SK-N-SH (cell line): Measurements from ENCODE around the gene CYB561D1.

ENCODE experiments used
- EP300 ChIP-seq, 2 experiments: IDR thresholded peaks; 2 replicates each; pipeline versions ENCODE4 v1.4.0 to v1.6.1; 2012; ENCODE audit warnings: borderline replicate concordance in 1 of 2, low read depth in 1 of 2, low read length in 1 of 2
- GABPA ChIP-seq: IDR thresholded peaks from 2 replicates; pipeline ENCODE4 v1.4.0; 2012; ENCODE audit warnings: low read depth, mild to moderate bottlenecking
- MAX ChIP-seq: IDR thresholded peaks from 2 replicates; pipeline ENCODE4 v1.4.0; 2012; ENCODE audit warnings: low read depth
- PBX3 ChIP-seq: IDR thresholded peaks from 2 replicates; pipeline ENCODE4; 2012
- POLR2AphosphoS5 ChIP-seq: IDR thresholded peaks from 2 replicates; pipeline ENCODE4 v1.6.1; 2012; ENCODE audit warnings: low read depth, low read length
- RFX5 ChIP-seq: IDR thresholded peaks from 2 replicates; pipeline ENCODE4 v1.6.1; 2012; ENCODE audit warnings: mild to moderate bottlenecking, improper control_type of control experiment, low read length
- TEAD4 ChIP-seq: IDR thresholded peaks from 2 replicates; pipeline ENCODE4 v1.4.0; 2012; ENCODE audit warnings: mild to moderate bottlenecking, borderline replicate concordance; ENCODE audit not compliant: insufficient read depth
- YY1 ChIP-seq: IDR thresholded peaks from 2 replicates; pipeline ENCODE4 v1.4.0; 2012; ENCODE audit warnings: low read depth, mild to moderate bottlenecking
- ZBTB33 ChIP-seq: IDR thresholded peaks from 2 replicates; pipeline ENCODE4 v1.4.0; 2012; ENCODE audit warnings: low read depth, borderline replicate concordance
- TF ChIP-seq, protein P1 (sequence below): fragments of 200-600 bp; sonication (generic); IDR thresholded peaks from 2 replicates; pipeline ENCODE4 v1.6.1; 2017; ENCODE audit warnings: antibody characterized with exemption, mild to moderate bottlenecking, moderate library complexity
- TF ChIP-seq, protein P2 (sequence below): fragments of 150-350 bp; IDR thresholded peaks from 2 replicates; pipeline ENCODE4 v1.6.1; 2017; ENCODE audit warnings: antibody characterized with exemption, low read length, low read depth, borderline replicate concordance

- TF ChIP-seq, protein P1, sequence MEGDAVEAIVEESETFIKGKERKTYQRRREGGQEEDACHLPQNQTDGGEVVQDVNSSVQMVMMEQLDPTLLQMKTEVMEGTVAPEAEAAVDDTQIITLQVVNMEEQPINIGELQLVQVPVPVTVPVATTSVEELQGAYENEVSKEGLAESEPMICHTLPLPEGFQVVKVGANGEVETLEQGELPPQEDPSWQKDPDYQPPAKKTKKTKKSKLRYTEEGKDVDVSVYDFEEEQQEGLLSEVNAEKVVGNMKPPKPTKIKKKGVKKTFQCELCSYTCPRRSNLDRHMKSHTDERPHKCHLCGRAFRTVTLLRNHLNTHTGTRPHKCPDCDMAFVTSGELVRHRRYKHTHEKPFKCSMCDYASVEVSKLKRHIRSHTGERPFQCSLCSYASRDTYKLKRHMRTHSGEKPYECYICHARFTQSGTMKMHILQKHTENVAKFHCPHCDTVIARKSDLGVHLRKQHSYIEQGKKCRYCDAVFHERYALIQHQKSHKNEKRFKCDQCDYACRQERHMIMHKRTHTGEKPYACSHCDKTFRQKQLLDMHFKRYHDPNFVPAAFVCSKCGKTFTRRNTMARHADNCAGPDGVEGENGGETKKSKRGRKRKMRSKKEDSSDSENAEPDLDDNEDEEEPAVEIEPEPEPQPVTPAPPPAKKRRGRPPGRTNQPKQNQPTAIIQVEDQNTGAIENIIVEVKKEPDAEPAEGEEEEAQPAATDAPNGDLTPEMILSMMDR: peak; percentile 62
- TF ChIP-seq EP300 (IDR thresholded peaks at IDR 0.05; ENCODE audit: borderline replicate concordance in 1 of 2, low read depth in 1 of 2, low read length in 1 of 2) (no peak; a peak in 1 of 4 replicates), POLR2AphosphoS5 (no peak), PBX3 (no peak), RFX5 (no peak), YY1 (no peak), MAX (no peak), GABPA (no peak), ZBTB33 (no peak), TEAD4 (no peak)
- TF ChIP-seq, protein P2, sequence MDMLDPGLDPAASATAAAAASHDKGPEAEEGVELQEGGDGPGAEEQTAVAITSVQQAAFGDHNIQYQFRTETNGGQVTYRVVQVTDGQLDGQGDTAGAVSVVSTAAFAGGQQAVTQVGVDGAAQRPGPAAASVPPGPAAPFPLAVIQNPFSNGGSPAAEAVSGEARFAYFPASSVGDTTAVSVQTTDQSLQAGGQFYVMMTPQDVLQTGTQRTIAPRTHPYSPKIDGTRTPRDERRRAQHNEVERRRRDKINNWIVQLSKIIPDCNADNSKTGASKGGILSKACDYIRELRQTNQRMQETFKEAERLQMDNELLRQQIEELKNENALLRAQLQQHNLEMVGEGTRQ: no peak
These were observed 4.4 kb downstream of the CYB561D1 start for GRCh38 chr1:109498161-109498801.
